D721Med (cell line): Measurements from ENCODE around the gene FUT6.

Source experiments
- DNase-seq: peaks from one replicate; pipeline ENCODE4 v3.0.0; 2011; ENCODE audit warnings: low spot score; ENCODE audit not compliant: insufficient read length
- FAIRE-seq: peaks from 2 replicates; lab custom pipeline; 2011; peaks lifted over from hg19 to GRCh38; lab: Jason Lieb, UNC
- CTCF ChIP-seq: IDR thresholded peaks from 2 replicates; pipeline ENCODE4 v1.5.1; 2012; ENCODE audit warnings: mild to moderate bottlenecking, control low read depth; ENCODE audit not compliant: insufficient read depth; ENCODE audit errors: missing control alignments

Gene FUT6

GRCh38 chr19:5790559-5791520 is 48.7 kb downstream of the FUT6 start, which contains the start of gene DUS3L:
DUS3L (minus strand) TSS chr19:5791163; CDS start chr19:5791141, 22 bp downstream.
- DNase-seq (peak; percentile 99), FAIRE-seq (peak; percentile 78)
- no peak for TF ChIP-seq CTCF

- TF ChIP-seq CTCF, result no peak
- DNase-seq, result no peak
- no peak for FAIRE-seq
These were observed 49.5 kb downstream of the FUT6 start for GRCh38 chr19:5789886-5790558.

- FAIRE-seq, result no peak
- no peak for TF ChIP-seq CTCF
These were observed 50.1 kb downstream of the FUT6 start for GRCh38 chr19:5789351-5789761.

GRCh38 chr19:5788422-5788821 is 51.1 kb downstream of the FUT6 start:
- FAIRE-seq (no peak), DNase-seq (no peak)
- TF ChIP-seq CTCF, result no peak

More at GRCh38 chr19:5789351-5789761, 50.1 kb downstream of the FUT6 start:
- no peak for DNase-seq

- TF ChIP-seq CTCF, result no peak
- FAIRE-seq, result no peak
- no peak for DNase-seq
These were observed 51.9 kb downstream of the FUT6 start for GRCh38 chr19:5787409-5788182.

GRCh38 chr19:5786593-5787408 is 52.7 kb downstream of the FUT6 start:
- no peak for FAIRE-seq
- TF ChIP-seq CTCF, result no peak
- no peak for DNase-seq
